HUES64 (cell line): ENCODE results near the gene C14orf119. TPM values are rescaled to one million over a fixed set of nuclear protein-coding genes. Genes with fewer than 3 reads are reported as not detected.

ENCODE experiments used
- H3K27ac ChIP-seq: 2 replicates; pipeline ENCODE4 v1.7.0; 2013; ENCODE audit warnings: low read depth, low read length, inconsistent platforms
- H3K27me3 ChIP-seq: 2 replicates; pipeline ENCODE4 v1.6.1; 2013; ENCODE audit warnings: mild to moderate bottlenecking, low read length; ENCODE audit not compliant: insufficient read depth
- H3K36me3 ChIP-seq: 2 replicates; pipeline ENCODE4 v1.6.1; 2013; ENCODE audit warnings: mild to moderate bottlenecking, low read length; ENCODE audit not compliant: insufficient read depth
- H3K4me1 ChIP-seq: 2 replicates; pipeline ENCODE4 v1.6.1; 2013; ENCODE audit warnings: mild to moderate bottlenecking, low read length, moderate library complexity; ENCODE audit not compliant: insufficient read depth
- H3K4me3 ChIP-seq: 2 replicates; pipeline ENCODE4 v1.5.1; 2013; ENCODE audit warnings: mild to moderate bottlenecking, low read length, moderate library complexity
- H3K9ac ChIP-seq: 2 replicates; pipeline ENCODE4 v1.6.1; 2013; ENCODE audit warnings: mild to moderate bottlenecking, low read depth, low read length
- H3K9me3 ChIP-seq: 2 replicates; pipeline ENCODE4 v1.6.1; 2013; ENCODE audit warnings: low read depth, low read length; ENCODE audit not compliant: insufficient read depth
- WGBS: fragments of 150-250, 120-280 bp; methylation state at CpG from one replicate; pipeline ENCODE4 v1.1.7; 2013; ENCODE audit warnings: missing lambda C conversion rate; 5-methylcytosine and 5-hydroxymethylcytosine counted together
- polyA plus RNA-seq, 2 experiments: library from polyadenylated mRNA; stranded (reverse); fragments of 50-300 nt; gene quantifications; one replicate each; pipeline ENCODE4 v1.2.3, GENCODE V29; 2013

Gene C14orf119
- 73.8 TPM for polyA plus RNA-seq (2013, experiment 1 of 2)
- 68.3 TPM for polyA plus RNA-seq (2013, experiment 2 of 2)

GRCh38 chr14:23095196-23096108 lies at the start of gene C14orf119:
TSS of gene C14orf119 (plus strand) at chr14:23095505. CDS start at chr14:23097659, 2,154 bp downstream.
- H3K27ac ChIP-seq: peak within 1 kb of the TSS; percentile 98
- H3K9ac ChIP-seq: peak within 1 kb of the TSS; percentile 96
- peaks cover 57% of the 10 kb centered on the region for H3K36me3 ChIP-seq
- no peaks in the 10 kb centered on the region for H3K27me3 ChIP-seq
- no peaks in the 10 kb centered on the region for H3K9me3 ChIP-seq
- under 1% methylated on average over 43 of the region's 46 CpGs for WGBS
- H3K4me3 ChIP-seq: peak within 1 kb of the TSS; percentile 81
- H3K4me1 ChIP-seq: peaks cover 6% of the 10 kb centered on the region; the same call in 1 of the 2 replicates

GRCh38 chr14:23047034-23047634 lies 48.2 kb upstream of the C14orf119 start:
- Histone ChIP-seq H3K27ac (no peak overlapping the region), H3K4me1 (no peaks in the 10 kb centered on the region), H3K4me3 (no peak overlapping the region), H3K36me3 (peaks cover 6% of the 10 kb centered on the region; the same call in 1 of the 2 replicates), H3K27me3 (no peaks in the 10 kb centered on the region), H3K9ac (no peak overlapping the region), H3K9me3 (no peaks in the 10 kb centered on the region)
- 84% methylated on average over 6 of the region's 6 CpGs for WGBS

GRCh38 chr14:23047751-23048693 lies 47.3 kb upstream of the C14orf119 start:
- Histone ChIP-seq H3K27me3 (no peaks in the 10 kb centered on the region), H3K4me3 (no peak overlapping the region), H3K27ac (no peak overlapping the region), H3K36me3 (peaks cover 12% of the 10 kb centered on the region), H3K9me3 (no peaks in the 10 kb centered on the region), H3K4me1 (no peaks in the 10 kb centered on the region), H3K9ac (no peak overlapping the region)
- 96% methylated on average over 85 of the region's 85 CpGs for WGBS

- H3K27me3 ChIP-seq: no peaks in the 10 kb centered on the region
- H3K9ac ChIP-seq: no peak overlapping the region
- WGBS: 92% methylated on average over 7 of the region's 9 CpGs
- H3K9me3 ChIP-seq: no peaks in the 10 kb centered on the region
- no peak overlapping the region for H3K4me3 ChIP-seq
- no peaks in the 10 kb centered on the region for H3K4me1 ChIP-seq
- peaks cover 18% of the 10 kb centered on the region for H3K36me3 ChIP-seq
- H3K27ac ChIP-seq: no peak overlapping the region
Observed at GRCh38 chr14:23049011-23049410, 46.3 kb upstream of the C14orf119 start.

GRCh38 chr14:23051141-23052057 lies 43.9 kb upstream of the C14orf119 start:
- H3K27me3 ChIP-seq: no peaks in the 10 kb centered on the region
- H3K36me3 ChIP-seq: peaks cover 22% of the 10 kb centered on the region
- peaks cover 4% of the 10 kb centered on the region for H3K4me1 ChIP-seq
- H3K9ac ChIP-seq: no peak overlapping the region
- no peak overlapping the region for H3K4me3 ChIP-seq
- WGBS: 84% methylated on average over 5 of the region's 5 CpGs
- no peak overlapping the region for H3K27ac ChIP-seq
- H3K9me3 ChIP-seq: no peaks in the 10 kb centered on the region

GRCh38 chr14:23052182-23052623 lies 43.1 kb upstream of the C14orf119 start:
- WGBS: 86% methylated on average over 14 of the region's 14 CpGs
- no peak overlapping the region for H3K4me3 ChIP-seq
- peaks cover 5% of the 10 kb centered on the region; the same call in 1 of the 2 replicates for H3K27me3 ChIP-seq
- H3K9ac ChIP-seq: no peak overlapping the region
- H3K27ac ChIP-seq: no peak overlapping the region
- H3K36me3 ChIP-seq: peaks cover 22% of the 10 kb centered on the region
- no peaks in the 10 kb centered on the region for H3K9me3 ChIP-seq
- peaks cover 4% of the 10 kb centered on the region for H3K4me1 ChIP-seq

GRCh38 chr14:23052671-23053070 lies 42.6 kb upstream of the C14orf119 start:
- Histone ChIP-seq H3K4me3 (no peak overlapping the region), H3K27me3 (peaks cover 5% of the 10 kb centered on the region; the same call in 1 of the 2 replicates), H3K9ac (no peak overlapping the region), H3K4me1 (peaks cover 4% of the 10 kb centered on the region), H3K36me3 (peaks cover 22% of the 10 kb centered on the region), H3K27ac (no peak overlapping the region), H3K9me3 (no peaks in the 10 kb centered on the region)
- 66% methylated on average over 3 of the region's 3 CpGs for WGBS

GRCh38 chr14:23053426-23053825 lies 41.9 kb upstream of the C14orf119 start:
- Histone ChIP-seq H3K9ac (no peak overlapping the region), H3K4me1 (peaks cover 4% of the 10 kb centered on the region), H3K36me3 (peaks cover 24% of the 10 kb centered on the region), H3K9me3 (no peaks in the 10 kb centered on the region), H3K27ac (no peak overlapping the region), H3K4me3 (no peak overlapping the region), H3K27me3 (peaks cover 5% of the 10 kb centered on the region; the same call in 1 of the 2 replicates)
- WGBS: 94% methylated on average over 10 of the region's 10 CpGs

GRCh38 chr14:23054000-23054811 lies 41.1 kb upstream of the C14orf119 start:
- no peak overlapping the region for H3K4me3 ChIP-seq
- H3K27me3 ChIP-seq: peaks cover 5% of the 10 kb centered on the region; the same call in 1 of the 2 replicates
- peaks cover 31% of the 10 kb centered on the region for H3K36me3 ChIP-seq
- H3K4me1 ChIP-seq: peaks cover 4% of the 10 kb centered on the region
- 86% methylated on average over 17 of the region's 17 CpGs for WGBS
- H3K9ac ChIP-seq: no peak overlapping the region
- no peaks in the 10 kb centered on the region for H3K9me3 ChIP-seq
- H3K27ac ChIP-seq: no peak overlapping the region
